HG03159 (cell line): ENCODE data around the gene THRB.
A peak's percentile ranks its signal among the peaks of the same experiment; 100 is the strongest.

Experiments used
- ATAC-seq: cut with Tn5 transposase; IDR thresholded peaks from one replicate; pipeline ENCODE4 v1.9.1; 2021; ENCODE audit warnings: mild to moderate bottlenecking, moderate library complexity; ENCODE audit not compliant: unreplicated experiment

Gene THRB

DNA sequence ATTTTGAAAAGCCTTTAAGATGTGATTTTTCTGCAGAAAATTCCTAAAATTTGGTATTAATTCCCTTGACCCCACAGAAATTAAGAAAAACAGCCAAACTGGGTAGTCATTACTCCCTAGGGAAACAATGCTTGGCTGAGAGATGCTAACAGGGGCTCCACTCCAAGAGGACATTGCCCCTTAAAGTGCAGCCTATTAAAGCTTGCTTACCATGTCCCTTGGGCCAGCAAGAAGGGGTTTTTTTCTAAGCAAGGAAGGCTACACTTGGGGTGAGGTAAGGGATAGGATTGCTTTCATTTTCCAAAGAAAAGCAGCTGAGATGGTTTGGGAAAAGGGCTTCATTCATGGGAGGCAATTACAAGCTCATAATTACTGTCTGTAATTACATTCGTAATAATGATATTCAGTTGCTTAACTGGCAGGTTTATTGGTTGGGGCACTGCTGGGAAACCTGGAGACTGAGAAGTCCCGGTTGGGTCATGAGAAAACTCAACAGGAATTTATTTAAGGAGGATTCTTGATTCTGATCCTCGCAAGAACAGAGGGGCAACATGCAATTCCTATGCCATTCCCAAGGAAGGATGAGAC is 302.1 kb downstream of the THRB start:
- no peak for ATAC-seq

DNA sequence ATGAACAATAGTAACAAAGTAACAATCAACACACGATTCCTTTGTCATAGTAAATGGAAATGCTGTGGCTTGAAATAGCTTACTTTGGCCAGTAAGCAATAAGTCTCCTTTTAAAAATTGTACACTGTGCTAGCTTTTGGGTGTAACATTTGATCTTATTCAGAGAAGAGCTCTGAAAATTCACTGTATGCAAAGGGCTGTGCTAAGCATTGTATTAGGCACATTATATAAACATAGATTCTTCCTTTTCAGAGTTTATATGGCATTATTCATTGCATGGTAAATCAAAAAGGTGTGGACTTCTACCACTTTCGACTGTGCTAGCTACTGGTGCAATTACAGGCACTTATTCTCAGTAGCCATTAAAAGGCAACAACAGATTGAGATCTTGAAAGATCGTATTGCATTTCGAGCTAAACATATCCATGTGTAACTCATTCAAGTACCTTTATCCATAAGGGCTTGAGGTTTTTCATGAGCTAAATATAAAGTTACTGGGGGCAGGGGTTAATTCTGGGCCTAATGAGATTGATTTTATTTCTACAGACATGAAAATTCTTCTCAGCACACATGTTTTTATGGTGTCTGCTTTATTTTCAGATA is 302.7 kb downstream of the THRB start:
- ATAC-seq: no peak

DNA sequence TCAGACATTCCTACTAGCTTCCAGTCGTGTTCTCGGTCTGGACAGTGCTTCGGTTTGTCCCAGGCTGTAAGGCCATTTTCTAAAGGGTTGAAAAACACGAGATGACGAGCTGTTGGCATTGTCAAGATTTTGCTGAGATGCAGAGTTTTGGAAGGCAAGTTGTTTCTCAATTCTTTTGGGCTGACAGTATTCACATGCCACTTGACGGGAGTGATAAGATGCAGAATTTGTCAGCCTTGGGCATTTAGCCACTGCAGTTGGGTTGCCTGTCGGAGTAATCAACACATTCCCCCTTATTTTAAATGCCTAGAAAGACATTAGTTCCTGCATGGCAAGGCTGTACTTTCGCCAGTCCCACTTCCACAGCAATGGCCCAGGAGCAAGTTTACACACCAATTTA is 304.4 kb downstream of the THRB start:
- ATAC-seq: no peak

DNA sequence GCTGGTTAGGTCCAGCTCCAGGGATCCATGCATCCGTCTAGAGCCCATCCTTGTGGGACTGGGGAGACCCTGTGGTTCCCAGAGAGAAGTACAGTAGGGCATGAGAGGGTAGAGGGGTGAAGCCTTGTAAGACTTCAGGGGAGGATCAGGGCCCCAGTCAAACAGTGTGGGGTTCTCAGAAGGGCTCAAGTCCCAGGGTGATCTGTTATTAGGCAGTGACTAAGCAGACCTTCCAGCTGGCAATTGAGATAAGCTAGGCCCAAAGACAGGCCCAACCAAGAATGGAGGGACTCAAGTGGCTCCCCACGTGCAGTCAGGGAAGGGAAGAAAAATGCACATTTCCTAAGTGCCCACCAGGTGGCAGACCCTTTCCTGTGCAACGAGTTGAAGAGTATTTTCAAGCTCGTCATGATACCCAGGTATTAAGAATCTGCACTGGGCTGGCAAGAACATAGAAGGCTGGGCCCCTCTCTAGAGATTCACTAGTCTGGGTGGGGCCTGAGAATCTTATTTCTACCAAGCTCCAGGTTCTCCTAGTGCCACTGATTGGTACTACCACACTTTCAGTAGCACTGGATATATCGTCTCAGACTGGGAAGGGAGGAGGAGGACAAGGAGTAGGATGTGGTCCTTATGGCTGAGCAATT is 308.8 kb downstream of the THRB start:
- peak; percentile 92 for ATAC-seq

DNA sequence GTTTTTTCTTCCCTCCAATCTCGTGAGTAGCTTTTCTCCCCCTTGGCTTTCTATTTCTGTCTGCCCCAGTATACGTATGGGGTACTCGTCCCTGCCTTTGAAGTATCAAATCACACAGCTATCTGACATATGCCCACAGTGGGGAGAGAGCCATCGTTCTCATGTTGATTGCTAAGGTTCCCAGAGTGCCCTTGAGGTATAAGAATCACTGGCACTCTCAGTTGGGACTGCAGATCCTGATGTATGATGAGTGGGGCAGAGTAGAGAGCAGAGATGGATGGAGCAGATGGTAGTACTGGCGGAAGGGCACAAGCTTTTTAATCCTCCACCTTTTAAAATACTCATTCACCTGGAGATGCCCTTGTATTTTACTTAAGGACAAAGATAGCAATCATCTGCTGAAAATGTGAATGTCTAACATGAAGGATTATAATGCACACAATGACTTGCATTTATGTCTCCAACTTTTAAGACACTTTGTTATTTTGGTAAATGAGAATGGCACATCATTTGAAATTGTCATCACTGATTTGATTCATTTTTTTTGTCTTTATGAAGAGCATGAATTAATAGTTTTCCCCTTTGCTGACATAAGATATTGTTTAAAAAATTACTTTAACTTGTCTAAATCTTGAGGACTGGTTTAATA is 310.0 kb downstream of the THRB start:
- ATAC-seq: no peak

DNA sequence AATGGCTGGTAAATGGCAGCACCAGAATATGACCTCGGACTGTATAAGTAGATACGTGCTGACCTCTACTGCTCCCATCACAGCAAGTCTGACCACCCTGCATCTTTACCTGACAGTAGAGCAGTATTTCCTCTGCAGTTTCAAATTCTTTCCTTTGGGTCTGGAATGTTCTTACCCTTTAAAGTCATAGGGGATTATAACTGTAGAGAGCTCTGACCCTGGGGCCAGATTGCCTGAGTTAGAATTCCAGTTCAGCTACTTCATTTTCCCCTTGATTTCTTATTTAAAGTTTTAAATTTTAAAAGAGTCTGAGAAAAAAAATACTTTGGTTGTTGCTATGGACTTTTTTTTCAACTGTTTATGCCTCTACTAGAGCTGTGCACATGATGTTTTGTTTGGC is 311.9 kb downstream of the THRB start:
- ATAC-seq: no peak

DNA sequence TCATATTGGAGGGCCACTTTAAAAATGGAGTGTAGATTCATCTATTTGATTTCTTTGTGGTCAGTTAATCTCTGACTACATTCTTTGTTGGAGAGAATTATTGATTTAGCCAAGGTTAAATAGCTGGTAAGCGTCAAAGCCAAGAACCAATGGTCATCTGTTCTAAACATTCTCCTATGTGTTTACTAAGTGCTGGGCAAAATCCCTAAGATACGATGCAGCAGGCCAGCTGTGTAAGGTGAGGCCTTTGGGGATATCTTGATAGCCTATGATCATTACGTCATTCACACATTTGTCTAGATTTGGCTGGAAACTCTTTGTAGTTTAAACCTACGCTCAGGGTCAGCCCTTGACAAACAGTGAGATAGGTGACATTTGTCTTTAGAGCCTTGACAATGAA is 313.4 kb downstream of the THRB start:
- no peak for ATAC-seq

DNA sequence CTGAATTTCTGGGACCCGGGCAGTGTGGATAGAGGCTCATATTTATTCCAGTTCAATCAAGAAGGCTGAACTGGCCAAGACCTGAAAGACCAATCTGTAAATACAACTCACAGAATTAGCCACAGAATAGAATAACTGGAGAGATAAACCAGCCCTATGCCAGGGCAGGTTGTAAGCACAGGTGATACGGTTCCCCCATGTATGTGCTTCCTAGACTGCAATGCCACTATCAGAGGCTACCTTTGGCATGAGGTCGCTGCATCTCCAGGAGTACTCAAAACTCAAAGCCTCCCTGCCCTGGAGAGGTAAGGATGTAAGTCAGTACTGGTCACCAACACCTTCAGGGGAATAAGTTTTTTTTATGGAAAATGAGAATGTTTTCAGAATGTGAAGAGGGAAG is 314.0 kb downstream of the THRB start:
- no peak for ATAC-seq

DNA sequence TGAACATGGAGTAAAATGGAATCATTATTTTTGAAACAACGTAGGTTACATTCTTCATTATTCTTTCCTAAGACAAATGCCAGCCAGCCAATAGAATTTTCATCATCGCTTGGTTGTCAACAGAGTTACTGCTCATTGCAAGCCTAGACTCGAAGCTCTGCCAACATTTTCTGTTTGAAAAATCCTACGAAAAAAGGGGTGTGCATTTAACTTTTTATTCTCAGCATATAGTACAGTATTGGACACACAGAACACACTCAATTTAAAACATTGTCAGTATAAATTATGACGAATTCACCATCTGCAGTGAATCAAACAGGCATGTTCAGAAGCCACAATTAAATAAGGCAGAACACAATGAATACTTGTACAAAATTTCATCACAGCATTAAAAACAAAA is 317.4 kb downstream of the THRB start:
- no peak for ATAC-seq

DNA sequence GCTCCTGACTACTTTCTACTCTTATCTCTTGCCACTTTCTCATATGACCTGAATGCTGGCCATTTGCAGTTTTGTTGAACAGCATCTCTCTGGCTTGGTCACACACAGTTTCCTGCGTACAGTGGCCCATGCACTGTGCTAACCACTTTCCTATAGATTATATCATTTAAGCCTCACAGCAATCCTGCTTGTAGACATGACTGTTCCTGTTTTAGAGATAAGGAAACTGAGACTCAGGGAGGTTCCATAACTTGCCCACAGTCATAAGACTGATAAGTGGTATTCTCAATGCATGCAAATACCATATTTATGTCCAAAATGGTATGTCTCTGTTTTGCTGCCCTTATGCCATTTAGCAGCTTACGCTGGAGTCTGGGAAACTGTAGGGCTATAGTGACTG is 320.0 kb downstream of the THRB start:
- ATAC-seq: no peak

DNA sequence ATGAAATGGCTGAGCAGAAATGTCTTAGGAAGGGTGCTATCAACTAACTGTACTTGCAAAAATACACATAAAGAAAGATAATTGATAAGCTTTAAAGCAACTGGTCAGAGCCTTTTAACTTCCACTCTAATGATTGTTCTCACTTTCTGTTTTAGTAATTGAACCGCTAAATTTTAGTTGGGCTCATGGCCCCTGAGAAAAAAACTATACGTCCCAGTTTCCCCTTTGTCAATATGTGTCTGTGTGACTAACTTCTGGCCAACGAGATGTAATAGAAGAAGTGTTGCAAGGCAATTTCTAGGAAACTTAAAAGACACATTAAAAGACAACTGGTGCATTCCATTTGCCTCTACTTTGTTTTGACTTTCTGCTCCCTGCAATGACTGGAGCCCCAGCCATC is 325.7 kb downstream of the THRB start:
- ATAC-seq: no peak

DNA sequence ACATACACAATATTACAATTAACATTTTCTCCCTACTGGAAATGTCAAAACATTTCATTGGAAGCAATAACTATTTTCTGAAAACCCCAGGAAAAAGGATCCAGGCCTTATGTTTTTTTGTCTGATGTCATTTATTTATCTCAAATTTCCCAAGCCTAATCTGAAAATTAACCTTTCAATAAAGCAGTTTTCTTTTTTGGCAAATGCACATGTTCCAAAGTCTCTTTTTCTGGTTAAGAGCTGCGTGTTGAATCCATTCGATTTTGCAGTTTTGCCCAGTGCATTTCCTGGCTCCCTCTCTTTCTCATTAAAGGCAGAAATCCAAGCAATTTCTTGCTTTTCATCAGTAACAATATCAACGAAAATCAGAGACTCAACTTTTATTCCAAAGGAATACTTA is 327.2 kb downstream of the THRB start:
- ATAC-seq: no peak

DNA sequence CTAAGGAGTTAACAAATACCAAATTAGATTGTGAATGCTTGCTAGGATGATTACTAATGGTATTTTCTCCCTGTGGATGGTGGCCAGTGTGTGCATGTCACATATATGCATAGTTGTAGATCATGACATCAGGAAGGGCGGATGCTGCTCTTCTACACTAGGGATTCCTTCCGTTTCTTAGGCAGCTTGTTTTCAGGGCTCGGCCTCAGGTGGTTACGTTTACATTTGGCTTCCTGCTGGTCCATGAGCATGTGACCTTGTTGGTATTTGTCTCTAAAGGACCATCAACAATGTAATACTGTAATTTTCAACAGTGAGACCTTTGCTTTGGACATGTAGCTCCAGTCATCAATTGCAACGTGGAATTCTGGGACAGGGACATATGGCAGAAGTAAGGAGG is 328.1 kb downstream of the THRB start:
- ATAC-seq: no peak

DNA sequence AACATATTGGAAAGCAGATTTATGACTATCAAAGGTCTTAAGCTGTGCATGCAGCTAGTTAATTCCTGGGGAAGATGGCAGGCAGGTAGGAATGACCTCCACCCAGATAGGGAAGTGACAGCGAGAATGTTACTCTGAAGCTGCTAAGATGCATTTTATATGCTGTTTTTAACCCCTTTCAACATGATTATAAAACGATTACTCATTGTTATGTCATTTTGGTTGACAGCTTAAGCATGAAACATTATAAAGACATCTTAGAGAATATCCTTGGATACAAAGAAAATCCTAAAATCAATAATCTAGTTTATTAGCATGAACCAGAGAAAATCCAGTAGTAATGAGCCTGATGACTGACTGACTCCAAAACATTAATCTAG is 329.1 kb downstream of the THRB start:
- ATAC-seq: no peak

DNA sequence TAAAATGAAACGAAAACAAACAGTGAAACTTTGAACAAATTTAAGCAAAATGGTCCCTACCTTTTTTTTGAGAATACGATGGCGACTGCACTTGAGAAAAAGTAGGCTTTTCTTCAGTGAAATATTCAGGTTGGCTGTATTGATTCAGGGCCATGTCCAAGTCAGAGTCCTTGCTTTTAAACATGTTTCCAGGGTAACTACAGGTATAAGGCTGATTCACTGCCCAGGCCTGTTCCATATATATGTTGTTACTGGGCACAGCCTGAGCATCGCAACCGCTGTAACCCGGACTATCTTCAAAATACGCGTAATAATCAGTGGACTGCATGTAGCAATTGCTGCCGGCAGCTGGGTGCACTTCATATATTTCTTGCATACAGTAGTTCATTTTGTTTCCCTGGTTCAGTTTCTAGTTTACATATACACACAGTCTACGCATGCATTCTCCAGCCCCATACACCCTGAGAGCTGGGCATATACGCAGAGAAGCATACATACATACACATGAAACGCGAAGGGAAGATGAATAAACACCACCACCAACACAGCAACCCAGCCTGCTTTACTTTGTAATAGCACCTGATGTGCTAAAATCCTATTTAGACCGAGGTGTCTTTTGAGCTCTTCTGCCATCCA is 329.6 kb downstream of the THRB start:
- no peak for ATAC-seq

DNA sequence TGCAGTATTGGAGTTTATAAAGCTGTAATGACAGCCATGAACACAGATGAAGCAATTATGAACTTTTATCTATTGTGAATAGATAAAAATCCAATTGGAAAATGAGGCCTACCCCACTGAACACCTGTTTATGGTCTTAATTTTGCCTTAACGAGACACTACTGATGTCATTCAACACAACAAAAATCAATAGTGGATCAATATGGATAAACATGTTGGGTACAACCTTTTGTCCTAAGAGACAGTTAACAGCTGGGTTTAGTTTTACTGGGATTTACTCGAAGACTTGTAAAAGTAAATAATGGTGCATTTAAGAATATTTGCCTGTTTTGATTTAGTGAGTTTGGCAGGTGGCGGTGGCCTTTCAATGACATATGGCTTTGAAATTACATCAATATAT is 331.7 kb downstream of the THRB start:
- ATAC-seq: no peak

DNA sequence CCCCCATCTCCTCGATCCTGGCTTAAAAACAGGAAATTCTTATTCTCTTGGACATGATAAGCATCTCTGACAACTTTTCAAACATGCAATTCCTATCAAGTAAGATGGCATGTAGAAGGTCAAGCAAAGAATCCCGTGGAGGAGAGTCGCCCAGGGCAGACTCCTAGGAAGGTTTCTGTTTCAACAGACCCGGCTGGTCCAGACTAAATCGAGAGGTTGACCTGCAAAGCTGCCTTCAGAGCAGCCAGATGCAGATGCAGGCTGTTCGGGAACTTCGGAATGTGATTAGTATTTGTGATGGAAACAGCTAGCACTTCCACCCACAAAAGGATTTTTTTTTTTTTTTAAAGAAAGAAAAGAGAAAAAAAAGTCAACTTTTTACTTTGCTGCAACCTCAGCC is 332.8 kb downstream of the THRB start:
- ATAC-seq: no peak

DNA sequence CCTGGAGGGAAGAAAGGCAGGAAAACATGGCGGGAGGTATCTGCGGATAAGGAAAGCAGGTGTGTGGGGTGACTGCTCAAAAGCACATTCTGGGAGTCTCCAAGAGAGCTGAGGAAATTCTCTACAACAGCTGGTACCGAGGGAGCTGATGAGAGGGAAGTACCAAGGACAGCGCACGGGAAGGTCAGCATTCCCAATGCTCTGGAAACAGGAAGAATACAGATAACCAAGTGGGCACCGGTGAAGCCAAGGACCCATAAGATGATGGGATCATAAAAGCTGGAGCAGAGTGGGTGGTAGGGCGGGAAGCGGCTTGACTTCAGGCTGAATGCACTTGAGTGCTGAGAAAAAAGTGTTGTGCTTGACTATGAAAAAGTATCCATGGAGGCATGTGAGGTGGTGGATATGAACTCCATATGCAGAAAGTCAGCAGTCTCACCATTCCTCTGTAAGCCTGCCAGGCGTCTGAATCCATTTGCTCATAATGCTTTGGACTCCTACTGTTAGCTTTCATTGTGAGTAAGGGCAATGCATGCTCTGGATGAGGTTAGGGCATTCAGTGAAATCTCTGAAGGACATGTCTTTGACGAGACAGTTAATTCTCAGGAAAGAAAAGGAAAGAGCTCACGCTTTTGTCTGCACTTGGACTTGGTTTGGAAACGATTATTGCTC is 334.1 kb downstream of the THRB start:
- ATAC-seq: no peak

DNA sequence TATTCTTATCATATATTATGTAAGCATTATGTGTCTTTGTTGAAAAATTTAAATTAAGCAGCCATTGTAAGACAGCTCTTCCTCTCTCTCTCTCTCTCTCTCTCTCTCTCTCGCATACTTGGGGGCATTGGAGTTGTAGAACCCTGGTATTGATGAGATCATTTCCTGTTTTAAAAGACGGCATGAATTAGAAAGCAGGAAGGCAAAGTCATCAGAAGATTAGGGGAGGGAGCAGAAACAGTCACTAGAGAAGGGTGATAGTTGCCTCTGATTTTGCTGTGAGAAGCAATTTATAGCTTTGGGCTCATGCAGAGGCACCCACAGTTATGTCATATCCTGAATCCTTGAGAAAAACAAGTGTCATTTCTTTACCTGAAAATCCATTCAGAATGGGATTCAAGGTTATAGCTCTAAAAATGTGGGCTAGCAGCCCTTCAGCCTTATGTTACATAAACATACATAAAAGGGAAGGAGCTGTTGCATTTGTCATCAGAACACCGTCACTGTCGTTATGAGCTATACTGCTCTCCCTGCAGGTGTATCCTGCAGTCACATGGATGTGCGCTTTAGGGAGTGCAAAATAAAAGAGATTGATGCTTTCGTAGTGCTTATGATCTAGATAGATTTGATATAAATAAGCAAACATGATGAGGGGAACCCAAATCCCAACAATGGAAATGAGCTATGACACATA is 335.7 kb downstream of the THRB start:
- no peak for ATAC-seq

DNA sequence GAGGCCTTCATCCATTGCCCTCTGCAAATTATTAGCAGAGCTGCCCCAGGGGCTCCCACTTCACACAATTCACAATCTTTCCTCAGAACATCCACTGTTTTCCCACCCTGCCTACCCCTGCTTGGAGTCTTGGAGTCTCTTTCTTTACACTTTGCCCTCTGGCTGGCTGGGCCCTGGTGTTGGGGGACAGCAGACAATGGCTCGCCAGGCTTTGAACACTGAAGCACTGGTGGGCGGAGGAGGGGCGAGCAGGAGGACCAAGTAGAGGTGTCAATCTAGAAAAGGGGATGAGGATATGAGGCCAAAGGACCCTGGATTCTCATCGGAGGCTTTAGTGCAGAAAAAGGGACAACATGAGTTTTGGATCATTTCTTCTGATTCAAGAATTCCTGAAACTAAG is 337.5 kb downstream of the THRB start:
- ATAC-seq: no peak

DNA sequence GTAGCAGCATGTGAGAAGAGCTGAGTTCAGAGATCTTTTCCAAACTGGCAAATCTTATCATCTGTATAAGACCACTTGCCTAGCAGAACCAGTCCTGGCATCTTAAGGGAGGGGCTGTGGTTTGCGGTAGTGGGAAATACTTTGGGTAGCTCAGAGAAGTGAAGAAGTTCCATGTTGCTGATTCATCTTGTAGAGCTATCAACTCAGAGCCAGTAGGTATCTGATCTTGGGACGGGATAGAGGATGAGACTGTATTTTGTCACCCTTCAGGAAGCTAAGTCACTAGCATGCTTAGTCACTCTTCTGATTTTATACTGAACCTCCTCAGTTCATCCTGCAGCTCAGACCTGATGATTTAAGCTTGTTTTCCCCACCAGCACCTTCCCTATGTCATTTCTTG is 338.2 kb downstream of the THRB start:
- ATAC-seq: no peak
